ENCODE results near the gene KRTAP2-3. TPM values are rescaled to one million over a fixed set of nuclear protein-coding genes. Genes with fewer than 3 reads are reported as not detected.
"Not testable (repeated sequence)": the region's sequence is repeated elsewhere in the genome, so short reads cannot be mapped to it uniquely, and the experiment has no call there.

The KRTAP2-3 gene
- total and polyA plus RNA-seq, 10 of the 15 experiments (the other 5 are each of a cell fraction or from before 2014, with no cell fraction given), result not detected

- BruUV-seq (replicated peaks); POLR2A ChIA-PET; CTCF ChIA-PET; H3K9me3 ChIP-seq (replicated peaks; ENCODE audit: control insufficient read depth, insufficient read depth, low read length); H3K4me3 ChIP-seq; RAD21 ChIA-PET (ENCODE audit: unreplicated experiment); in situ Hi-C loops (cut with MboI); H3K27ac ChIP-seq (ENCODE audit: control insufficient read depth, insufficient read depth); H4K20me1 ChIP-seq (ENCODE audit: control insufficient read depth, insufficient read depth); H3K4me1 ChIP-seq (ENCODE audit: control insufficient read depth, insufficient read depth, low read length); intact Hi-C loops (cut with micrococcal nuclease; ENCODE audit: unreplicated experiment); H3K27me3 ChIP-seq (replicated peaks in 1 of 2; ENCODE audit: control insufficient read depth in 2 of 2, insufficient read depth in 2 of 2, low read length in 1 of 2); H3K4me2 ChIP-seq (ENCODE audit: control insufficient read depth, insufficient read depth); H2AFZ ChIP-seq (ENCODE audit: control insufficient read depth, low read depth, low read length); H3K79me2 ChIP-seq (ENCODE audit: control insufficient read depth, insufficient read depth, low read length); H3K9ac ChIP-seq (ENCODE audit: control insufficient read depth, insufficient read depth, low read length); FAIRE-seq; ATAC-seq; DNase-seq (ENCODE audit: low read depth, low spot score); H3K36me3 ChIP-seq (ENCODE audit: control insufficient read depth in 2 of 2, insufficient read depth in 2 of 2, low read length in 1 of 2): not testable (repeated sequence)
- SMC1A ChIA-PET (ENCODE audit: uncharacterized antibody, unreplicated experiment), result interaction anchor here (0.6 kb wide), 1 partner anchor 387 kb away, joined by 3 read pairs; no protein-coding TSS in a partner anchor
- WGBS (ENCODE audit: insufficient coverage, insufficient replicate concordance, low lambda C conversion rate, missing lambda C conversion rate), result 47% methylated on average over 10 of the region's 31 CpGs
These were observed 450 bp downstream of the KRTAP2-3 start for GRCh38 chr17:41059276-41060051.

DNA sequence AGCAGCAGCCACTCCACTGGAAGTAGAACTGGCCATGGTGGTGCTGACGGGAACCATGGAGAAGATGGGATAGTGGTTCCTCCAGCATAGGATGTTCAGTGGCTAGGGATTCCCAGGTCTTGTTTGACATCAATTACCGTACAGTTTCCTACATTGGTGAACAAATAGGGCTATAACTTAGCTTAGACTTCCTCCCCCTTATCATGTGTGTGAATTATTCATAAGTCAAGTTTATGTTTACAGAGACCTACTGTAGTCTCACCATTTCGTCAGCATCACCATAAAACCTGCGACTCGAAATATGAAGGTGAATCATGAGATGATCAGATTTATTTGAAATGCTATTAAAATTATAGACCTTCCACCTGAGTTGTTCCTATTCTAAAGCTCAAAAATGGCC is 1.2 kb downstream of the KRTAP2-3 start:
- Histone ChIP-seq H3K27ac (ENCODE audit: control insufficient read depth, insufficient read depth) (no peak overlapping the region), H3K4me1 (ENCODE audit: control insufficient read depth, insufficient read depth, low read length) (no peaks in the 10 kb centered on the region), H3K79me2 (ENCODE audit: control insufficient read depth, insufficient read depth, low read length) (no peaks in the 10 kb centered on the region), H3K9me3 (replicated peaks; ENCODE audit: control insufficient read depth, insufficient read depth, low read length) (no peaks in the 10 kb centered on the region), H3K27me3 (replicated peaks in 1 of 2; ENCODE audit: control insufficient read depth in 2 of 2, insufficient read depth in 2 of 2, low read length in 1 of 2) (no peaks in the 10 kb centered on the region), H3K4me2 (ENCODE audit: control insufficient read depth, insufficient read depth) (no peak overlapping the region), H2AFZ (ENCODE audit: control insufficient read depth, low read depth, low read length) (no peak overlapping the region), H3K36me3 (ENCODE audit: control insufficient read depth in 2 of 2, insufficient read depth in 2 of 2, low read length in 1 of 2) (no peaks in the 10 kb centered on the region), H3K4me3 (no peak overlapping the region), H4K20me1 (ENCODE audit: control insufficient read depth, insufficient read depth) (no peaks in the 10 kb centered on the region), H3K9ac (ENCODE audit: control insufficient read depth, insufficient read depth, low read length) (no peak overlapping the region)
- FAIRE-seq (no peak), DNase-seq (ENCODE audit: low read depth, low spot score) (no peak), ATAC-seq (no peak)
- no peak for TF ChIP-seq DPF2 (IDR thresholded peaks at IDR 0.05)
- RAD21 ChIA-PET (ENCODE audit: unreplicated experiment), result no interaction called here
- BruUV-seq (replicated peaks), result no TSS peak
- SMC1A ChIA-PET (ENCODE audit: uncharacterized antibody, unreplicated experiment), result interaction anchor here (0.6 kb wide), 1 partner anchor 386 kb away, joined by 3 read pairs; no protein-coding TSS in a partner anchor
- WGBS (ENCODE audit: insufficient coverage, insufficient replicate concordance, low lambda C conversion rate, missing lambda C conversion rate), result 17% methylated on average over 5 of the region's 5 CpGs
- in situ Hi-C loops (cut with MboI) (no loop called here), intact Hi-C loops (cut with micrococcal nuclease; ENCODE audit: unreplicated experiment) (no loop called here)
- POLR2A ChIA-PET, result no interaction called here
- CTCF ChIA-PET, result no interaction called here

All from GM12878 (cell line).